Measurements from ENCODE around the gene PRL.

PRL gene

DNA sequence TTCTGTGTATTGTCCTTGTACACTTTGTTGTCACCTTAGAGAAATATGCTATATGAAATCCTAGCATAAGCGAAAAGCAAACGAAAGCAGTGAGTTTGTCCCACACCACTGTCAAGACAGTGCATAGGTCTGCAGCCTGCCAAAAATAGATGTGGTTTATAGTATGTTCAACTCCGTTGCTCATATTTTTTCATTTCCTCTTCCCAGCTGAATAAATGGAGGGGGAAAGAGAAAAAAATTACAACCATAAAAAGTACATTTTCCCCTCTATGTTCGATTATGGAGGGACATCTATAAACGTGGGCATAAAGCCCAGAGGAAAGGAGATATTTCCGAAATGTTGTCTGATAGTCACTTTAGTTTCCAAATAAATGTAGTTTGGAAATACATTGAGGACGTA lies 25.8 kb downstream of the PRL start:
- H3K27ac ChIP-seq, result no peak overlapping the region

GRCh38 chr6:22263748-22264147 lies 33.1 kb downstream of the PRL start:
- H3K27ac ChIP-seq, result no peak overlapping the region
- no peak for TF ChIP-seq ZFX (IDR thresholded peaks at IDR 0.05; ENCODE audit: borderline replicate concordance)
- no peak for TF ChIP-seq CTCF (IDR thresholded peaks at IDR 0.05)

More for the DNA sequence above, 25.8 kb downstream of the PRL start:
- no peak for TF ChIP-seq ZFX (IDR thresholded peaks at IDR 0.05; ENCODE audit: borderline replicate concordance)
- TF ChIP-seq CTCF (IDR thresholded peaks at IDR 0.05), result no peak

- H3K27ac ChIP-seq, result no peak overlapping the region
- no peak for TF ChIP-seq ZFX (IDR thresholded peaks at IDR 0.05; ENCODE audit: borderline replicate concordance)
These were observed 42.0 kb downstream of the PRL start for GRCh38 chr6:22254886-22255285.

GRCh38 chr6:22253955-22254655 lies 42.7 kb downstream of the PRL start:
- TF ChIP-seq ZFX (IDR thresholded peaks at IDR 0.05; ENCODE audit: borderline replicate concordance) (no peak), CTCF (IDR thresholded peaks at IDR 0.05) (no peak)
- no peak overlapping the region for H3K27ac ChIP-seq

DNA sequence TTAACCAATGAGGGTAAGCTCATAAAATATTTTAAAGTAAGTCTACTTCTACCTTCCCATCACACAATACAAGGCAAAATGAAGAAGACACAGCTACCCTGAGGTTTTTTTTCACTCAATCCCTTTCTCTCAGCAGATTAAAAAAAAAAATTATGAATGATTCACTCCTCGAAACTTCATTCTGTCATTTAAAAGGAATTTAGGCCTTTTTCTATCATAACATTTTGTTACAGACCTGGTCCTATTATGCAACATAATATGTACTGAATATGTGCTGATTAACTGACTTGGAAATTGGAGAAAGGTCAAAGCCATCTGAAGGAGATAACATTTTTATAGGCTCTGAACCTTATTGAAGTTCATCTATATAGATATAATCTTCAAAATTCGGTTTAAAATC lies 45.5 kb downstream of the PRL start:
- no peak overlapping the region for H3K27ac ChIP-seq
- TF ChIP-seq CTCF (IDR thresholded peaks at IDR 0.05) (no peak), ZFX (IDR thresholded peaks at IDR 0.05; ENCODE audit: borderline replicate concordance) (no peak)

DNA sequence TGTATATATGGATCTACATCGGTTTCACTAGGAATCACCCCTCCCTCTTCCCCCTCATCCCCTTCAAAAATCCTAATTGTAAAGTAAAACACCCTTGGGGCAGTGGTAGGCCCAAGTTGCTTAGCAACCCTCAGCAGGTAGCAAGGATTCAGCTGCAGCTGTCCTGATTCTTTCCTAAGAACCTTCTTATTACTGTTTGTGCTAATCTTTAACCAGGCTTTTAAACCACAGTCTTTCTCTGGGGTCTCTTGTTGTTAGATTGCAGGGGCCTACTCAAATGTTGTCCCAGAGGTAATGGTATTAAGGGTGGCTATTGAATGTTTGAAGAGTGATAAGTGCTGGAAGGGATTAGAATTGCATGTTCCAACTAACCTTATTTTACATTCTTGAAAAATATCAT lies 46.4 kb downstream of the PRL start:
- H3K27ac ChIP-seq, result no peak overlapping the region
- TF ChIP-seq ZFX (IDR thresholded peaks at IDR 0.05; ENCODE audit: borderline replicate concordance), result no peak

DNA sequence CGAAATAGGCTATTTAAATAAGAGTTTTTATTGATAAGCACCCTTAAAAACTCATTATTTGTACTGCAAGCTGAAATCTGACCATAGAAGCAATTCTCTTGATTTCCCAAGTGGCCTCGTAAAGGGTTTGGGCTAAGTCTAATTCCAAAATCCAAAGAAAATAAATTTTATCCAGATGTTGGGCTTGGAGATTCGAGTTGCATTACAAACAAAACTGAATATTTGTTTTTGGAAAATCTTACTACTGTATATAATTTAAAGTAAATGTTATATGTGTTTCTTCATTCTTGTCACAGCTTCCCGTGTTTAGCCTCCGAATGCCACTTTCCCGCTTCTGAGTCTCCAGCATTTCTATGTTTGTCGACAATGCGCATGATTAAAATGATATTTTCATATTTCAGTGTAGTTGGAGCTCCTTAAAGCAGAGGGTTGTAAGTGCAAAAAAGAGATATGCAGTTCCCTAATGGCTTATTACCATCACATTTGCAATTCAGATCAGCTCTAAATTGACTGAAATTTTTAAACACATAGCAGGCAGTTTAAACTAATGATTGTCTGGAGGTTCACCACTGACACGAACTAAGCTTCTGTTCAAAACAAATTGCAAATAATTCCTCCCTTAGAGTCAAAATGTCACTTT lies 47.0 kb downstream of the PRL start:
- TF ChIP-seq ZFX (IDR thresholded peaks at IDR 0.05; ENCODE audit: borderline replicate concordance) (no peak), CTCF (IDR thresholded peaks at IDR 0.05) (no peak)
- no peak overlapping the region for H3K27ac ChIP-seq

DNA sequence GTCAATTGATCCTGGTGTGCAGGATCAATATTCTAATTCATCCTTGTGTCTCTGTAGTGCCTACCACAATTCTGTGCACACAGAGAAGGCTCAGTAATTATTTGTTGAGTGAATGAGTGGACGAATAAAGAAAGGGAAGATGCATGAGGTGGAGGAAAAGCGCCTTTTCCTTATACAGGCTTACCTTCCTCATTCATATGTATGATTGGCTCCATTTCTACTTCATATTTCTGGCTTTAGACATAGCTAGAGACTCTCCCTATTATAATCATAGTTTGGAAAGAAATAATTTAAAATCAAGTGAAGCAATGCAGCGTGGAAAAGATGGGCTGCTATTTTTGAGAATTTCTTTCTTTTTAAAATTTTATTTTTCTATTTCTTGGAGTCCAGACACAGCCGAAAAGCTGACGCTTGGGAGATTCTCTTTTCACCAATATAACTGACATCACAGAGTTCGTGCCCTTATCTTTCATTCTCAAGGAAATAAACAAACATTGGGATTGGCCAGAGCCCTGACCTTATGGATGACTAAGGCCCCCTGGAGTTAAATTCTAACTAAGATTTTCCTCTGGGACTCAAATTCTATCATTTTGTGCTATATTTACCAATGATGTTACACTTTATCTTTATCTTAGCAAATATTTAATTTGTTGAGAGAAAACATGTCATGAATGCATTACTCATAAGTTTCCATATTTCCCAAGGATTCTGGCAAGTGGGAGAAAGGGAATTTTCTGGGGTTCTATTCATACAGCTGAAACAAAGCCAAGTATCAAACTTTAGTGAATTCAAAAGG lies 48.1 kb downstream of the PRL start:
- TF ChIP-seq CTCF (IDR thresholded peaks at IDR 0.05) (no peak), ZFX (IDR thresholded peaks at IDR 0.05; ENCODE audit: borderline replicate concordance) (no peak)

More for the DNA sequence above, 48.1 kb downstream of the PRL start:
- no peak overlapping the region for H3K27ac ChIP-seq

Measured in 22Rv1 (cell line).